WERI-Rb-1 (cell line): ENCODE data around the gene EXD2.

Source experiments
- DNase-seq: peaks from one replicate; pipeline ENCODE4 v3.0.0-alpha.2; 2020
- H3K27ac ChIP-seq: fragments of 250-450 bp; sonication (Bioruptor Pico); 2 replicates; pipeline ENCODE4 v1.5.1; 2020; ENCODE audit warnings: mild to moderate bottlenecking, moderate library complexity
- H3K27me3 ChIP-seq: fragments of 250-450 bp; sonication (Bioruptor Pico); 2 replicates; pipeline ENCODE4 v1.5.1; 2021; ENCODE audit warnings: mild to moderate bottlenecking, low read depth, moderate library complexity; ENCODE audit not compliant: insufficient read depth, severe bottlenecking
- H3K36me3 ChIP-seq: fragments of 250-450 bp; sonication (Bioruptor Pico); 2 replicates; pipeline ENCODE4 v1.5.1; 2020; ENCODE audit warnings: mild to moderate bottlenecking, moderate library complexity
- H3K4me3 ChIP-seq: 2 replicates; pipeline ENCODE4 v1.5.1; 2011; ENCODE audit warnings: low read depth, mild to moderate bottlenecking, control low read depth, low read length
- H3K9me3 ChIP-seq: fragments of 250-450 bp; sonication (Bioruptor Pico); 2 replicates; pipeline ENCODE4 v1.5.1; 2021; ENCODE audit warnings: mild to moderate bottlenecking, moderate library complexity; ENCODE audit not compliant: severe bottlenecking
- TF ChIP-seq, protein P1 (sequence below): IDR thresholded peaks from 2 replicates; pipeline ENCODE4 v1.5.1; 2011; ENCODE audit warnings: low read depth, mild to moderate bottlenecking, control low read depth, inconsistent platforms, low read length

EXD2 gene

GRCh38 chr14:69242311-69243224 lies 51.3 kb downstream of the EXD2 start:
- no peaks in the 10 kb centered on the region for H3K27me3 ChIP-seq
- peaks cover 15% of the 10 kb centered on the region for H3K36me3 ChIP-seq
- peak; percentile 59 for DNase-seq
- H3K4me3 ChIP-seq: no peak overlapping the region
- no peaks in the 10 kb centered on the region for H3K9me3 ChIP-seq
- no peak overlapping the region for H3K27ac ChIP-seq
- TF ChIP-seq, protein P1, sequence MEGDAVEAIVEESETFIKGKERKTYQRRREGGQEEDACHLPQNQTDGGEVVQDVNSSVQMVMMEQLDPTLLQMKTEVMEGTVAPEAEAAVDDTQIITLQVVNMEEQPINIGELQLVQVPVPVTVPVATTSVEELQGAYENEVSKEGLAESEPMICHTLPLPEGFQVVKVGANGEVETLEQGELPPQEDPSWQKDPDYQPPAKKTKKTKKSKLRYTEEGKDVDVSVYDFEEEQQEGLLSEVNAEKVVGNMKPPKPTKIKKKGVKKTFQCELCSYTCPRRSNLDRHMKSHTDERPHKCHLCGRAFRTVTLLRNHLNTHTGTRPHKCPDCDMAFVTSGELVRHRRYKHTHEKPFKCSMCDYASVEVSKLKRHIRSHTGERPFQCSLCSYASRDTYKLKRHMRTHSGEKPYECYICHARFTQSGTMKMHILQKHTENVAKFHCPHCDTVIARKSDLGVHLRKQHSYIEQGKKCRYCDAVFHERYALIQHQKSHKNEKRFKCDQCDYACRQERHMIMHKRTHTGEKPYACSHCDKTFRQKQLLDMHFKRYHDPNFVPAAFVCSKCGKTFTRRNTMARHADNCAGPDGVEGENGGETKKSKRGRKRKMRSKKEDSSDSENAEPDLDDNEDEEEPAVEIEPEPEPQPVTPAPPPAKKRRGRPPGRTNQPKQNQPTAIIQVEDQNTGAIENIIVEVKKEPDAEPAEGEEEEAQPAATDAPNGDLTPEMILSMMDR: peak; percentile 57

DNA sequence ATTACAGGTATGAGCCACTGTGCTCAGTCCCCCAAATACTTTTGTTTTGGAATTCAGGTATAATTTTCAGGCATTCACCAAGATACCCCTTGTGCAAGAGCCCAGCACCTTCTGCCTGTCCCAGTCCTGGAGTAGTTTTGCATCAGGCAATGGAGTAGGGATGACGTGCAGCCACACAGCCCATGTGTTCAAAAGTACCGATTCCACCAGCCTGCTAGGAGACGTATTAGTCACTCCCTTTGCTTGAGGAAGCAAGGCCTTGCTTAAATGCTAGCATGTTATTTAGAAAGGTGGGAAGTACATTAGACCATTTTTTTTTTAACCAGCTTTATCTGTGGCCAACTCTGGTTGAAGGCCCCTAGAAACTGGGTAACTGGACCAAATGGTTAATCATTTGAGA lies 53.6 kb downstream of the EXD2 start:
- Histone ChIP-seq H3K27me3 (no peaks in the 10 kb centered on the region), H3K36me3 (no peaks in the 10 kb centered on the region; the same call in 1 of the 2 replicates), H3K9me3 (no peaks in the 10 kb centered on the region), H3K27ac (no peak overlapping the region), H3K4me3 (no peak overlapping the region)
- TF ChIP-seq, protein P1: no peak
- DNase-seq: no peak

DNA sequence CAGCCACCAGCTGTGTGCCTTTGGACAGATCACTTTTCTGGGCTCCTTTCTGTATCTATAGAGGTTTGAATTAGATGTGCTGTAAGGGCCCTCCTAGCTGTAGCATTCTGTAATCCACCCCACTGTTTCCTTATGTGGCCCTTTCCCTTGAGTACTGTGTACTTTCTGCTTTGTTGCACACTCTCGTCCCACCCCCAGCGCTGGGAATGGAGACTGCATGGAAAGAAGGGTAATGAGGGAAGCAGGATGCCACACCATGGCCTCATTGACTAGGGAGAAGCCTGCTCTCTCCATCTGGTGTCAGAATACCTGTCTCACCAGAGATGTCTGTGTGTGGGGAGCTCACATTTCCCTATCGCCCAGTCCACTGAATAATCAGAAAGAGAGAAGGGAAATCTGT lies 55.0 kb downstream of the EXD2 start:
- DNase-seq: no peak
- Histone ChIP-seq H3K36me3 (no peaks in the 10 kb centered on the region), H3K4me3 (no peak overlapping the region), H3K27ac (no peak overlapping the region), H3K9me3 (no peaks in the 10 kb centered on the region), H3K27me3 (no peaks in the 10 kb centered on the region)
- TF ChIP-seq, protein P1: no peak

DNA sequence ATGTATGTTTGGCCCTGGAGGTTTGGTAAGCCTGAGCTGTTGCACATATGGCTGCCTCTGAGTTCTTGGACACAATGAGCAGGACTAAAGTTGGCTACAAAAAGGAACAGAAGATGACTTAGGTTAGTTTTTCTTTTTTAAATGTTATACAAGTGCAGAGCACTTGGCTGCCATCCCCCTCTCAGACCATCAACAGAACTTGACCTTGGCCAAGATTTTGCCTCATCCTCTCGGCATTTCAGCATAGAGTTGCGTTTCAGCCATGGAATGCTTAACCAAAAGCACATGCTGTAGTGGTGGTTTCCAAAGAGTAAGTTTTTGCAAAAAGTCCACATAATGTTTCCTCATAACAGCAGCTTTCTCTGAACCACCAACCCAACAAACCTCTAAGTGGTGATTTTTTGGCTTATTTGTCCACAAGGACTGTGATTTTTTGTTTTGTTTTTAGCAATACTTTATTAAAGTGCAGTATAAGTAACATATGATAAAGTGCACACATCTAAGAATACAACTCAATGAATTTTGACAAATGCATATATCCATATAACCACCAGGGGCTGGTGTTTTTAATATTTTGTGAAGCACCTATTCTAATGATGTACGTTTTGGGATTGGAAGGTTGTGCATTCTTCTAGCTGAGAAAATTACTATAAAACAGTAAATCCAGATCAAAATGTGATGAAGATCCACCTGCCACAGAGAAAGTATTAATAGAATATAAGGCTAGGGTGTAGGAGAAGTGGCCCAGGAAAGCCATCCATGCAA lies 56.6 kb downstream of the EXD2 start:
- H3K9me3 ChIP-seq: no peaks in the 10 kb centered on the region
- no peaks in the 10 kb centered on the region for H3K27me3 ChIP-seq
- no peak for DNase-seq
- H3K4me3 ChIP-seq: no peak overlapping the region
- TF ChIP-seq, protein P1: no peak
- no peaks in the 10 kb centered on the region for H3K36me3 ChIP-seq
- H3K27ac ChIP-seq: no peak overlapping the region

DNA sequence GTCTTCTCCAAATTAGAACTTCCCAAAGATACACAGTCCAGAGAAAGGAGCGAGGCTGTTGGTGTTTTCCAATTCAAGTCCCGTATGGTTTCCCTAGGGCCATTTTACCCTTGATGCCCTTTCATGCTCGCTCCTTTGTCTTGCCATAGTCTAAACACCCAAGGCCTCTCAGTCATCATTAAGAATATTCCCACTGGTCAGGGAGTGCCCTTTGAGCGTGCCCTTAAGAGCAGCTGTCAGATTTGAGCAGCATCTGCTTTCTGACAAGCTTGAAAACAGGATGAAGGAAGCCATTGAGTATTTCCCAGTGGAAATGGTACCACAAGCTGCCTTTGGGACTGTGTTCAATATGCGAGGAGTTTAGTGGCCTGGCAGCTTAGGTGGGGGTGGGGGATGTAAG lies 58.3 kb downstream of the EXD2 start:
- Histone ChIP-seq H3K9me3 (no peaks in the 10 kb centered on the region), H3K27me3 (no peaks in the 10 kb centered on the region), H3K36me3 (no peaks in the 10 kb centered on the region), H3K27ac (no peak overlapping the region), H3K4me3 (no peak overlapping the region)
- DNase-seq: no peak
- TF ChIP-seq, protein P1: no peak
